ENCODE data around the gene ASAH2.

The ASAH2 gene

DNA sequence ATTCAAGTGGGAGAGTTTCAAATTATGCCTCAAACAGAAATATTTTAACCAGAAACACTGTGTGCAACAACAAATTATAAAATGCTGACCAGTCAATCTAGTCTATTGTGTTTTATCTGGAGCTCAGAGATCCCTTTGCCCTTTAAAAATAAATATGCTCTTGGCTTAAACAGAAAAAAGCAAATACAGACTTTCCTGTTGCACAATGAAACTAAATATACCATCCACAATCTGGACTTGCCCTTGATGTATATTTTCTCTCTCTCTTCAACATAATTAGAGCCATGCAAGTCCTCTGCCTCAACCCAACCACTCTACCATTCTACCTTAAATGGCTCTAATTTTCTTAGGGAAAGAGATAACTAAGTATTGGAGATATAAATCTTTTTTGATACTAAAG is 34.9 kb downstream of the ASAH2 start:
- Histone ChIP-seq H3K27me3 (ENCODE audit: low read length) (no peaks in the 10 kb centered on the region), H3K9me2 (replicated peaks; ENCODE audit: insufficient read depth, low read length) (no peaks in the 10 kb centered on the region), H3F3A (ENCODE audit: insufficient read depth) (no peaks in the 10 kb centered on the region), H3K9ac (ENCODE audit: low read length) (no peak overlapping the region), H3K36me3 (ENCODE audit: low read length) (no peaks in the 10 kb centered on the region), H3K9me3 (ENCODE audit: insufficient read depth, low read length) (no peaks in the 10 kb centered on the region), H3K4me2 (ENCODE audit: low read depth, low read length, poor library complexity, severe bottlenecking) (no peak overlapping the region), H3K79me2 (ENCODE audit: insufficient read depth, low read length) (no peaks in the 10 kb centered on the region), H3K4me3 (ENCODE audit: insufficient read depth, low read length, poor library complexity, severe bottlenecking) (no peak overlapping the region), H2AFZ (ENCODE audit: low read depth, low read length, severe bottlenecking) (no peak overlapping the region), H3K27ac (ENCODE audit: low read depth, low read length) (no peak overlapping the region), H4K20me1 (ENCODE audit: low read depth, low read length) (no peaks in the 10 kb centered on the region)
- no peak for TF ChIP-seq EZH2phosphoT487 (conservative IDR thresholded peaks at IDR 0.05; ENCODE audit: low read length)
- TF ChIP-seq, protein P1, sequence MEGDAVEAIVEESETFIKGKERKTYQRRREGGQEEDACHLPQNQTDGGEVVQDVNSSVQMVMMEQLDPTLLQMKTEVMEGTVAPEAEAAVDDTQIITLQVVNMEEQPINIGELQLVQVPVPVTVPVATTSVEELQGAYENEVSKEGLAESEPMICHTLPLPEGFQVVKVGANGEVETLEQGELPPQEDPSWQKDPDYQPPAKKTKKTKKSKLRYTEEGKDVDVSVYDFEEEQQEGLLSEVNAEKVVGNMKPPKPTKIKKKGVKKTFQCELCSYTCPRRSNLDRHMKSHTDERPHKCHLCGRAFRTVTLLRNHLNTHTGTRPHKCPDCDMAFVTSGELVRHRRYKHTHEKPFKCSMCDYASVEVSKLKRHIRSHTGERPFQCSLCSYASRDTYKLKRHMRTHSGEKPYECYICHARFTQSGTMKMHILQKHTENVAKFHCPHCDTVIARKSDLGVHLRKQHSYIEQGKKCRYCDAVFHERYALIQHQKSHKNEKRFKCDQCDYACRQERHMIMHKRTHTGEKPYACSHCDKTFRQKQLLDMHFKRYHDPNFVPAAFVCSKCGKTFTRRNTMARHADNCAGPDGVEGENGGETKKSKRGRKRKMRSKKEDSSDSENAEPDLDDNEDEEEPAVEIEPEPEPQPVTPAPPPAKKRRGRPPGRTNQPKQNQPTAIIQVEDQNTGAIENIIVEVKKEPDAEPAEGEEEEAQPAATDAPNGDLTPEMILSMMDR (IDR thresholded peaks at IDR 0.05; ENCODE audit: insufficient read depth, low read length, poor library complexity, severe bottlenecking): no peak

DNA sequence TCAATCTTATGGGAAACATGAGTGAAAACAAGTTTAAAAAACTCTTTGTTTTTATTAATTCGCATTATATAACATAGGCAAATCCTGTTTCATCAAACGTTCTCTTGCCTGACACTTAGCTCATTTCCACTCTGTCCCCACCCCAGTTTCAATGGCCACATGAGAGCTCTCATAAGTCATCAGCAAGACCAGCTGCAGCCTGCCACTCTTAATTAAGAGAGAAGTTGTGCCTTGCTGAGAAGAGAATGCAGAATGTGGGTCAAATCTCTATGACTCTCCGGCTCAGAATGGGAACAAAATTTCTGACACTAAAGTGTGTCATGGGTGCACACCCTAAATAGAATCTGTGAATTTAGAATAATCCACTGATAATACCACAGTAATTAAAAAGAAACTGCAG is 39.6 kb downstream of the ASAH2 start:
- no peaks in the 10 kb centered on the region for H3K79me2 ChIP-seq (ENCODE audit: insufficient read depth, low read length)
- no peak for TF ChIP-seq EZH2phosphoT487 (conservative IDR thresholded peaks at IDR 0.05; ENCODE audit: low read length)
- TF ChIP-seq, protein P1 (IDR thresholded peaks at IDR 0.05; ENCODE audit: insufficient read depth, low read length, poor library complexity, severe bottlenecking): no peak
- H3K27ac ChIP-seq (ENCODE audit: low read depth, low read length): no peak overlapping the region
- H3K4me3 ChIP-seq (ENCODE audit: insufficient read depth, low read length, poor library complexity, severe bottlenecking): no peak overlapping the region
- H3K36me3 ChIP-seq (ENCODE audit: low read length): no peaks in the 10 kb centered on the region
- no peaks in the 10 kb centered on the region for H4K20me1 ChIP-seq (ENCODE audit: low read depth, low read length)
- H3K4me2 ChIP-seq (ENCODE audit: low read depth, low read length, poor library complexity, severe bottlenecking): no peak overlapping the region
- no peaks in the 10 kb centered on the region for H3K9me3 ChIP-seq (ENCODE audit: insufficient read depth, low read length)
- no peaks in the 10 kb centered on the region for H3F3A ChIP-seq (ENCODE audit: insufficient read depth)
- no peaks in the 10 kb centered on the region for H3K9me2 ChIP-seq (replicated peaks; ENCODE audit: insufficient read depth, low read length)
- no peak overlapping the region for H3K9ac ChIP-seq (ENCODE audit: low read length)
- no peak overlapping the region for H2AFZ ChIP-seq (ENCODE audit: low read depth, low read length, severe bottlenecking)
- no peaks in the 10 kb centered on the region for H3K27me3 ChIP-seq (ENCODE audit: low read length)

DNA sequence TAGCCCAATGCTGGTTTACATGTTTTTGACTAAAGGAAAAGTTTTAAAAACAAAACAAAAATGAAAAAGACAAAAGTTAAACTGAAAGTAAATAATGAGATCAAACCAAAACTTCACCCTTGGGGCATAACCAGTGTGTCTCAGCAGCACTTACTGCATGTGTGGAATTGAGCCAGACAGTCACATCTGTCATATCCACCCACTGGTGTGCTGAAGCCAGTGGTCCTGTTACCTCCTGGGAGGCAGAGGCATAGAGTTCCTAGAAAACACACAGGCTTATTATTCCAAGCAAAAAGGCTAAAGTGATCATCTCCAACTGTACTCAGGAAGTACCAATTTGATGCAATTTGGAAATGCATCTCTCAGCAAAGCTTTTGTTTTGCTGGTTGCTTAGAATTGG is 40.4 kb downstream of the ASAH2 start:
- Histone ChIP-seq H3K79me2 (ENCODE audit: insufficient read depth, low read length) (no peaks in the 10 kb centered on the region), H3K27me3 (ENCODE audit: low read length) (no peaks in the 10 kb centered on the region), H3K4me3 (ENCODE audit: insufficient read depth, low read length, poor library complexity, severe bottlenecking) (no peak overlapping the region), H3F3A (ENCODE audit: insufficient read depth) (no peaks in the 10 kb centered on the region), H3K9me2 (replicated peaks; ENCODE audit: insufficient read depth, low read length) (no peaks in the 10 kb centered on the region), H4K20me1 (ENCODE audit: low read depth, low read length) (no peaks in the 10 kb centered on the region), H3K9ac (ENCODE audit: low read length) (no peak overlapping the region), H3K27ac (ENCODE audit: low read depth, low read length) (no peak overlapping the region), H2AFZ (ENCODE audit: low read depth, low read length, severe bottlenecking) (no peak overlapping the region), H3K9me3 (ENCODE audit: insufficient read depth, low read length) (no peaks in the 10 kb centered on the region), H3K36me3 (ENCODE audit: low read length) (no peaks in the 10 kb centered on the region), H3K4me2 (ENCODE audit: low read depth, low read length, poor library complexity, severe bottlenecking) (no peak overlapping the region)
- TF ChIP-seq, protein P1 (IDR thresholded peaks at IDR 0.05; ENCODE audit: insufficient read depth, low read length, poor library complexity, severe bottlenecking): no peak
- no peak for TF ChIP-seq EZH2phosphoT487 (conservative IDR thresholded peaks at IDR 0.05; ENCODE audit: low read length)
